IMR-90 (cell line): ENCODE results near the gene TRMT1. TPM values are rescaled to one million over a fixed set of nuclear protein-coding genes. Genes with fewer than 3 reads are reported as not detected.

Source experiments
- ATAC-seq: fragments of 200-7000 bp; cut with Tn5 transposase; 2 replicates; pipeline ENCODE4 v1.9.1; 2020; ENCODE audit warnings: low read depth, mild to moderate bottlenecking, moderate library complexity
- BruUV-seq: library from RNA; stranded (reverse); fragments of 400-500 nt; replicated peaks from 2 replicates; lab custom pipeline; 2021; lab: Mats Ljungman, UMichigan
- CTCF ChIA-PET: fragments of 300-600 bp; formaldehyde crosslinking; extraction: SDS; loops from one replicate; lab custom pipeline; 2021; ENCODE audit warnings: antibody characterized with exemption; lab: Yijun Ruan, JAX
- POLR2A ChIA-PET: fragments of 300-600 bp; sonication (Branson Sonifier 250); formaldehyde crosslinking; loops from one replicate; lab custom pipeline; 2022; ENCODE audit warnings: antibody characterized with exemption; ENCODE audit not compliant: unreplicated experiment; lab: Charles Lee
- DNase-seq: peaks from one replicate; pipeline ENCODE4 v3.0.0; 2013
- H2AFZ ChIP-seq: replicated peaks from 2 replicates; pipeline ENCODE3; 2013; ENCODE audit warnings: low read length, mild to moderate bottlenecking; ENCODE audit not compliant: poor library complexity
- H2AK5ac ChIP-seq: 2 replicates; pipeline ENCODE4 v1.6.1; 2013; ENCODE audit warnings: low read depth, low read length, inconsistent platforms
- H2AK9ac ChIP-seq: replicated peaks from 2 replicates; pipeline ENCODE3; 2013; ENCODE audit warnings: mild to moderate bottlenecking, low read depth, low read length, moderate library complexity; ENCODE audit not compliant: poor library complexity
- H2BK120ac ChIP-seq: 2 replicates; pipeline ENCODE4 v1.6.1; 2013; ENCODE audit warnings: low read depth, low read length, inconsistent platforms
- H2BK15ac ChIP-seq: 3 replicates; pipeline ENCODE4 v1.6.1; 2013; ENCODE audit warnings: low read depth, low read length, inconsistent platforms
- H2BK20ac ChIP-seq: 2 replicates; pipeline ENCODE4 v1.6.1; 2013; ENCODE audit warnings: low read depth, mild to moderate bottlenecking, inconsistent platforms, low read length, moderate library complexity
- H2BK5ac ChIP-seq: 2 replicates; pipeline ENCODE4 v1.6.1; 2013; ENCODE audit warnings: mild to moderate bottlenecking, low read depth, low read length, inconsistent platforms; ENCODE audit not compliant: poor library complexity, severe bottlenecking
- H3K14ac ChIP-seq: replicated peaks from 2 replicates; pipeline ENCODE4 v1.6.1; 2013; ENCODE audit warnings: low read depth, low read length, inconsistent platforms
- H3K18ac ChIP-seq: 2 replicates; pipeline ENCODE4 v1.6.1; 2013; ENCODE audit warnings: low read depth, low read length, control low read depth
- H3K23ac ChIP-seq: 2 replicates; pipeline ENCODE4 v1.6.1; 2013; ENCODE audit warnings: low read depth, low read length, inconsistent platforms
- H3K27ac ChIP-seq: 2 replicates; pipeline ENCODE4 v1.5.1; 2013; ENCODE audit warnings: mild to moderate bottlenecking, control low read depth, low read length; ENCODE audit not compliant: insufficient read depth
- H3K27me3 ChIP-seq: 2 replicates; pipeline ENCODE4 v1.6.1; 2013; ENCODE audit warnings: low read length; ENCODE audit not compliant: control insufficient read depth, insufficient read depth
- H3K36me3 ChIP-seq: 2 replicates; pipeline ENCODE4 v1.6.1; 2013; ENCODE audit warnings: low read length, mixed read lengths; ENCODE audit not compliant: control insufficient read depth, insufficient read depth
- H3K4ac ChIP-seq: 2 replicates; pipeline ENCODE4 v1.6.1; 2013; ENCODE audit warnings: low read depth, low read length, inconsistent platforms
- H3K4me1 ChIP-seq: 2 replicates; pipeline ENCODE4 v1.6.1; 2013; ENCODE audit warnings: low read length, mixed read lengths; ENCODE audit not compliant: control insufficient read depth, insufficient read depth
- H3K4me2 ChIP-seq: 2 replicates; pipeline ENCODE4 v1.6.1; 2013; ENCODE audit warnings: low read depth, mild to moderate bottlenecking, control low read depth, low read length, moderate library complexity
- H3K4me3 ChIP-seq: 2 replicates; pipeline ENCODE4 v1.5.1; 2013; ENCODE audit warnings: low read depth, mild to moderate bottlenecking, control low read depth, low read length, moderate library complexity; ENCODE audit not compliant: insufficient read depth
- H3K56ac ChIP-seq: 2 replicates; pipeline ENCODE4 v1.6.1; 2013; ENCODE audit warnings: low read length, inconsistent platforms; ENCODE audit not compliant: insufficient read depth; ENCODE audit errors: extremely low read depth
- H3K79me1 ChIP-seq, 2 experiments: 2 replicates each; pipeline ENCODE4 v1.6.1; 2013; ENCODE audit warnings: low read length in 2 of 2, inconsistent platforms in 1 of 2, low read depth in 1 of 2
- H3K9ac ChIP-seq: 2 replicates; pipeline ENCODE4 v1.6.1; 2013; ENCODE audit warnings: low read depth, low read length, control low read depth
- H3K9me1 ChIP-seq: 2 replicates; pipeline ENCODE4 v1.6.1; 2013; ENCODE audit warnings: low read length, inconsistent platforms; ENCODE audit not compliant: insufficient read depth
- H3K9me3 ChIP-seq: 2 replicates; pipeline ENCODE4 v1.6.1; 2013; ENCODE audit warnings: low read length; ENCODE audit not compliant: control insufficient read depth, insufficient read depth
- H4K20me1 ChIP-seq: 2 replicates; pipeline ENCODE4 v1.6.1; 2013; ENCODE audit warnings: low read length, inconsistent platforms; ENCODE audit not compliant: insufficient read depth
- H4K5ac ChIP-seq: 2 replicates; pipeline ENCODE4 v1.6.1; 2013; ENCODE audit warnings: mild to moderate bottlenecking, low read depth, low read length, control low read depth
- H4K8ac ChIP-seq, 2 experiments: 2 replicates each; pipeline ENCODE4 v1.6.1; 2013; ENCODE audit warnings: low read depth in 2 of 2, low read length in 2 of 2, control low read depth in 1 of 2, inconsistent platforms in 1 of 2
- H4K91ac ChIP-seq: 2 replicates; pipeline ENCODE4 v1.6.1; 2013; ENCODE audit warnings: low read depth, low read length, inconsistent platforms; ENCODE audit not compliant: insufficient read depth
- BHLHE40 ChIP-seq: fragments of 150-350 bp; IDR thresholded peaks from 2 replicates; pipeline ENCODE4 v1.6.1; 2016; ENCODE audit warnings: mild to moderate bottlenecking, low read depth, low read length
- CEBPB ChIP-seq: IDR thresholded peaks from 2 replicates; pipeline ENCODE4 v1.6.1; 2012; ENCODE audit warnings: low read depth, low read length, improper control_type of control experiment
- CHD1 ChIP-seq: IDR thresholded peaks from 2 replicates; pipeline ENCODE4 v1.6.1; 2012; ENCODE audit warnings: low read depth, low read length, improper control_type of control experiment
- MAFK ChIP-seq: IDR thresholded peaks from 2 replicates; pipeline ENCODE4 v1.6.1; 2012; ENCODE audit warnings: low read depth, low read length, improper control_type of control experiment
- NFE2L2 ChIP-seq: fragments of 150-350 bp; IDR thresholded peaks from 2 replicates; pipeline ENCODE4 v1.6.1; 2016; ENCODE audit warnings: low read depth, mild to moderate bottlenecking, low read length
- RAD21 ChIP-seq: IDR thresholded peaks from 2 replicates; pipeline ENCODE4 v1.6.1; 2012; ENCODE audit warnings: low read length, improper control_type of control experiment
- RCOR1 ChIP-seq: IDR thresholded peaks from 2 replicates; pipeline ENCODE4 v1.6.1; 2012; ENCODE audit warnings: mild to moderate bottlenecking, low read length, improper control_type of control experiment; ENCODE audit not compliant: insufficient replicate concordance
- RFX5 ChIP-seq: IDR thresholded peaks from 2 replicates; pipeline ENCODE4 v1.8.0; 2012; ENCODE audit warnings: low read depth, mild to moderate bottlenecking, low read length, moderate library complexity
- SMC3 ChIP-seq: fragments of 150-350 bp; IDR thresholded peaks from 2 replicates; pipeline ENCODE4 v1.6.1; 2016; ENCODE audit warnings: low read depth, mild to moderate bottlenecking, antibody characterized with exemption, low read length, moderate library complexity
- WGBS, 2 experiments: methylation state at CpG; one replicate each; pipeline versions ENCODE4 v1.1.5 to v1.1.7; 2013; ENCODE audit warnings: missing lambda C conversion rate in 2 of 2; ENCODE audit not compliant: insufficient read length in 1 of 2; ENCODE audit errors: extremely low coverage in 2 of 2; 5-methylcytosine and 5-hydroxymethylcytosine counted together
- dilution Hi-C: fragments of 300-500 bp; cut with HindIII; formaldehyde crosslinking; loops from one replicate; pipeline ENCODE4 v1.14.3; 2018; ENCODE audit warnings: low sequenced_read_pairs; ENCODE audit not compliant: unreplicated experiment
- in situ Hi-C: fragments of 300-500 bp; cut with MboI; formaldehyde crosslinking; loops from 3 replicates; pipeline ENCODE4 v1.14.3; 2019; ENCODE audit warnings: low sequenced_read_pairs, inconsistent platforms, mixed read lengths
- intact Hi-C: fragments of 100-400 bp; cut with micrococcal nuclease; formaldehyde crosslinking; loops from 2 replicates; pipeline ENCODE4 v1.10.0; 2022
- polyA plus RNA-seq, 3 experiments: library from polyadenylated mRNA; depleted of rRNA; stranded (reverse); fragments of >200 nt; gene quantifications; 2 replicates each; pipeline ENCODE4 v1.2.3, GENCODE V29; 2012; ENCODE audit warnings: low replicate concordance in 1 of 3
- total RNA-seq: library from RNA; depleted of rRNA; stranded (reverse); fragments of >200 nt; gene quantifications from 2 replicates; pipeline ENCODE4 v1.2.3, GENCODE V29; 2012

TRMT1 gene
- total and polyA plus RNA-seq, 2 of the 4 experiments (the other 2 are of a cell fraction) = 28.3 to 56.0 TPM

- H3K14ac ChIP-seq = no peak overlapping the region
- no peak overlapping the region for H4K8ac ChIP-seq
- no CpG with 5 or more reads among the region's 2 CpGs for WGBS, 2 experiments
- no peak overlapping the region for H3K9ac ChIP-seq
- no peak overlapping the region for H2BK15ac ChIP-seq
- H3K4me2 ChIP-seq = no peak overlapping the region
- no peaks in the 10 kb centered on the region for H3K9me1 ChIP-seq
- peaks cover 15% of the 10 kb centered on the region; the same call in 1 of the 2 replicates for H4K20me1 ChIP-seq
- H3K36me3 ChIP-seq = peaks cover 28% of the 10 kb centered on the region; the same call in 1 of the 2 replicates
- peaks cover 9% of the 10 kb centered on the region; the same call in 1 of the 2 replicates for H3K4me1 ChIP-seq
- CTCF ChIA-PET = interaction anchor here (1.5 to 1.6 kb wide), 2 partner anchors 31 to 115 kb away, joined by 3 to 6 read pairs; no protein-coding TSS in a partner anchor
- intact Hi-C loops (no loop called here), in situ Hi-C loops (loop anchor here (5.0 kb wide), 1 partner anchor 110 kb away; no protein-coding TSS in a partner anchor), dilution Hi-C loops (no loop called here)
- H2BK5ac ChIP-seq = no peak overlapping the region
- TF ChIP-seq CHD1 (no peak), MAFK (no peak), SMC3 (no peak), RFX5 (no peak), NFE2L2 (no peak), RCOR1 (no peak), RAD21 (no peak), BHLHE40 (no peak), CEBPB (no peak)
- no peak overlapping the region for H4K5ac ChIP-seq
- H2AK9ac ChIP-seq = no peak overlapping the region
- H3K79me1 ChIP-seq = 0 out of 4 replicates have a peak, but pooled peaks cover 0 to 4% of the 10 kb centered on the region in 2 experiments
- no peak overlapping the region for H2BK20ac ChIP-seq
- ATAC-seq (no peak), DNase-seq (no peak)
- H3K23ac ChIP-seq = no peak overlapping the region
- H3K27ac ChIP-seq = no peak overlapping the region
- H2AK5ac ChIP-seq = no peak overlapping the region
- H3K9me3 ChIP-seq = no peaks in the 10 kb centered on the region
- BruUV-seq = no TSS peak
- H3K4me3 ChIP-seq = no peak overlapping the region
- no peak overlapping the region for H4K91ac ChIP-seq
- POLR2A ChIA-PET = no interaction called here
- no peaks in the 10 kb centered on the region for H3K27me3 ChIP-seq
- H3K18ac ChIP-seq = no peak overlapping the region
- H3K56ac ChIP-seq = no peak overlapping the region
- H3K4ac ChIP-seq = no peak overlapping the region
- H2BK120ac ChIP-seq = no peak overlapping the region
- H2AFZ ChIP-seq = no peak overlapping the region
These were observed 24.4 kb downstream of the TRMT1 start for GRCh38 chr19:13092158-13092543.
